Measurements from ENCODE around the gene HTR4.

GRCh38 chr5:148659641-148660345, 5.5 kb upstream of the HTR4 start:
- TF ChIP-seq CTCF (conservative IDR thresholded peaks at IDR 0.05; ENCODE audit: low read length): no peak
- TF ChIP-seq EZH2phosphoT487 (IDR thresholded peaks at IDR 0.05; ENCODE audit: borderline replicate concordance, low read depth, low read length): no peak
